ENCODE results near the gene GPR34.
"Not testable (repeated sequence)": the region's sequence is repeated elsewhere in the genome, so short reads cannot be mapped to it uniquely, and the experiment has no call there.

Gene GPR34

DNA sequence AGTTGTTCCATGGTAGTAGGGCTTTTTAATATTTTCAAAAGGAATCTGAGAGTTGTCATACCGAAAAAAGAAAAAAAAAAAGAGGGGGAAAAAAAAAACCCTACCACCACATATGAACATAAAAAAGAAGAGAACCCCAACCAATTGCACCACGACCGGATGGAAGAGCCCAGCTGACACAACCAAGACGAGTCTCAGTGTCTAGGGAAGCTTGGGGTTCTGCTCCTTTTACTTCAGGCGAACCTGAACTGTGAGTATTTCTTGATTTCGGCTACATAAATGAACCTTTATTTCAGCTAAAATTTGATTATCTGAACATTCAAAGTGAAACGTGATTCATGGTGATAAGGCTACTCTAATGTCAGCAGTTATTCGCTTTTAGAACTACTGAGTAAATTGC lies at the start of gene GPR34:
TSS of gene GPR34 (plus strand) at position 139 of the 400 bp plus-strand sequence. CDS start 6,661 bp downstream, outside the sequence.
- DNase-seq (ENCODE audit: low spot score), result no peak

- not testable (repeated sequence) for DNase-seq (ENCODE audit: low spot score)
Measured at GRCh38 chrX:41646201-41646600, 42.6 kb upstream of the GPR34 start.

GRCh38 chrX:41653125-41653524 lies 35.6 kb upstream of the GPR34 start:
- DNase-seq (ENCODE audit: low spot score), result no peak

- no peak for DNase-seq (ENCODE audit: low spot score)
Measured at GRCh38 chrX:41655101-41655500, 33.7 kb upstream of the GPR34 start.

DNA sequence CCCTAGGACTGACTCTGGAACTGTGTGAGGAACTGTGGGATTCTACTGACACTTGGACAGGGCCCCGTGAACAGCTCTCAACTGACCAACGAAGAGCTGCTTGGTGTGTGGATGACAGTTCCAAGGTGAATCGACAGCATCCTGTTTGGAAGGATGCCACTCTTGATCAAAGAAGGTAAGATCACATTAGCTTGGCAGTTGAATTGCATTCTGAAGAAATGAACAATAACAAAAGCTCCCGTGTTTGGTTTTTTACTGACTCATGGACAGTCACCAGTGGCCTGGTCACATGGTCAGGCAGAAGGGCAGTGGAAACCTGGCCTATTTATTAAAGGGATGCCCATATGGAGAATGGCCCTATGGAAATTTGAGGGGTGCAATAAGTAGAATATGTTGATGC lies 33.1 kb upstream of the GPR34 start:
- DNase-seq (ENCODE audit: low spot score), result no peak

- no peak for DNase-seq (ENCODE audit: low spot score)
Measured at GRCh38 chrX:41661366-41662095, 27.2 kb upstream of the GPR34 start.

- no peak for DNase-seq (ENCODE audit: low spot score)
Measured at GRCh38 chrX:41664375-41664901, 24.3 kb upstream of the GPR34 start.

GRCh38 chrX:41664908-41665307 lies 23.9 kb upstream of the GPR34 start:
- no peak for DNase-seq (ENCODE audit: low spot score)

GRCh38 chrX:41665686-41666085 lies 23.1 kb upstream of the GPR34 start:
- no peak for DNase-seq (ENCODE audit: low spot score)

DNA sequence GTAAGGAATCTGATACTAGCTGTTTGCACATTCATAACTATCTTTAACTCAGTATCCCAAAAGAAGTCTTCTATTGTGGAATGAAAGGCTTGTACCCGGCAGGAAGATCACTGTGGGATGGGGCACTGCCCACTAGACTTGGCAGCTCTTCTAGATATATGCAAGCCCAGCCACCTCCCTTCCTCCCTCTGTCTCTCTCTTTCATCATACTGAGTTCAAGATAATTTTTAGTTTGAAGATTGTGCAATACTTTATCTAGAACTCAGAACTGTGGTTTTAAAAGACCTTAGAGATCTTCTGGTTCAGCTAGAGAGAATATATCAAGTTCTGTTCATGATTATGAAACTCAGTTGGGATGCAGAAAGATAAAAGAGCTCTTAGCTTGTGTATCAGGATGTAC lies 22.5 kb upstream of the GPR34 start:
- no peak for DNase-seq (ENCODE audit: low spot score)

- DNase-seq (ENCODE audit: low spot score), result no peak
Measured at GRCh38 chrX:41667631-41668030, 21.1 kb upstream of the GPR34 start.

DNA sequence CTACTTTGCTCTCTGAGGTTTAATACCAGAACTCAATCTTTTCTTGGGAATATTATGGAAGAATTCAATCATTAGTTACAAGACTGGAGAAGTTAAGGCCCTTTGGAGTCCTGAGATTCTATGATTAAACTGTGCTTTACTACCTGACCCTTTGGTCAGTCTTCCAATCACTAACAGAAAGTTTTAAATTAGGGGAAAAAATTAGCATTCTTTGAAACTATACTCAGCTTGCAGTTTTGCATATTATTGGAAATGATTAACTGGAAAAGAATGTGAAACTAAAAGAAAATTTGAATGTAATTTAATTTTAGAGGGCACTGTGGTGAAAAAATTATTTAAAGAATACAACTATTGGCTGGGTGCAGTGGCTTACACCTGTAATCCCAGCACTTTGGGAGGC lies 18.7 kb upstream of the GPR34 start:
- no peak for DNase-seq (ENCODE audit: low spot score)

GRCh38 chrX:41671082-41671481 lies 17.7 kb upstream of the GPR34 start:
- no peak for DNase-seq (ENCODE audit: low spot score)

GRCh38 chrX:41672643-41673042 lies 16.1 kb upstream of the GPR34 start:
- DNase-seq (ENCODE audit: low spot score), result no peak

- not testable (repeated sequence) for DNase-seq (ENCODE audit: low spot score)
Measured at GRCh38 chrX:41676361-41676760, 12.4 kb upstream of the GPR34 start.

- DNase-seq (ENCODE audit: low spot score), result no peak
Measured at GRCh38 chrX:41677183-41678060, 11.4 kb upstream of the GPR34 start.

- DNase-seq (ENCODE audit: low spot score), result no peak
Measured at GRCh38 chrX:41684138-41684537, 4.6 kb upstream of the GPR34 start.

- DNase-seq (ENCODE audit: low spot score), result no peak
Measured at GRCh38 chrX:41684940-41685339, 3.8 kb upstream of the GPR34 start.

- DNase-seq (ENCODE audit: low spot score), result no peak
Measured at GRCh38 chrX:41686788-41687187, 2.0 kb upstream of the GPR34 start.

DNA sequence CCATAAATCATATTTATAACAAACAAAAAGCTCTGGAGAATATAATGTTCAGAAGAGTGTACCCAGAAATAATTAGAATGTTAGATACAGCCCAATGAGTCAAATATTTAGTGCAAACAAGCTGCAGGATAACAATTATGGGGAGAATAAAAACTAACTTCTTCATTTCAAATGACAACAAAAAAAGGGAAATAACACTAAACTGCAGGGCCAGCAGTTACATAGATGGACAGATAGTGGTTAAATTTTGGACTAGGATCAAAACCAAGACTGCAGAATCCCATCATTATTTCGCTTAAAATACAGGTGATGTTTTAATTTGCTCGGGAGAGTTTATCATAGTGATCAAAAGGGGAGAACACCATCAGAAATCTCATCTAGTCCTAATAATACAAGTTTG lies 617 bp upstream of the GPR34 start:
- no peak for DNase-seq (ENCODE audit: low spot score)

GRCh38 chrX:41689711-41690110 lies 938 bp downstream of the GPR34 start:
- no peak for DNase-seq (ENCODE audit: low spot score)

DNA sequence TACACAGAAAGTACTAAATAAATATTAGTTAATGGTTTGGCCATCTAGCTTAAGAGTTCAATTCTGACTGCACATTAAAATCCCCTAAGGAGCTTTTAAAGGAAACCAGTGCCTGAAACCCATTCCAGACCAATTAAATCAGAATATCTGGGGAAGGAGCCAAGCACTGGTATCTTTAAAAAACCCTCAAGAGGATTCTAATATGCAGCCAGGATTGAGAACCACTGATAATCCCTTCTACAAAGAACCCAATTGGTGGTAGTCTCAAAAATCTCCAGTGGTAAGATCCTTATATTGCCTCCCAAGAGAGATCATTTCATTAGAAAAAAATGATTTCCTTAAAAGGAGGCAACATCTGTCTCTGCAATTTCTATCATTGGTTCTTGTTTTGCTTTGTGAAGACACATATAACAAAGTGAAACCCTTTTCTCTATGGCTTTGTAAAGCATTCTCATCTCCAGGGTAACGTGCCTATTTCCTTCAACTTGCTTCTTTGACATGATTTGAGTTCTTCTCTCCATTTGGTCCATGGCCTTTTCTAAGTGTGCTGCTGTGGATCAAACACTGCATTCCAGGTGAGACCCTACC lies 3.5 kb downstream of the GPR34 start:
- no peak for DNase-seq (ENCODE audit: low spot score)

DNA sequence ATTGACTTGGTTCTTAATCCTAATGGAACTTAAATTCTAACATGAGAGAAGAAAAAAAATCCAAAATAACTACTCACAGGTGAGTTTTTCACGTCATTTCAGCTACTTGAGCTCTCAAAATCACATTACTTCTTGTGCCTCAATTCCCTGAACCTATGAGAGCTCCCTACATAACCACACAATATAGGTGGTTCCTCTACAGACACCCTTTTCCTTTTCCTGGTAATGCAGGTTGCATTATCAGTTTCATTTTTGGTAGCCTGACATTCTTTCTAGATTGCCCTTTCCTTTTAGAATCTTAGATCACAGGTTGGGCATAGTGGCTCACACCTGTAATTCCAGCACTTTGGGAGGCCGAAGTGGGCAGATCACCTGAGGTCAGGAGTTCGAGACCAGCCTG lies 4.3 kb downstream of the GPR34 start:
- DNase-seq (ENCODE audit: low spot score), result no peak
